ENCODE data around the gene BIN1.
A peak's percentile ranks its signal among the peaks of the same experiment; 100 is the strongest.

Gene BIN1

GRCh38 chr2:127106991-127107621 lies at the start of gene BIN1:
Gene BIN1 (minus strand): TSS chr2:127107154. CDS start chr2:127106943, 211 bp downstream.
- peak; percentile 96 for DNase-seq (ENCODE audit: low spot score)

- DNase-seq (ENCODE audit: low spot score), result peak; percentile 64
Observed at GRCh38 chr2:127155947-127156346, 49.0 kb upstream of the BIN1 start.

GRCh38 chr2:127155028-127155581 lies 48.2 kb upstream of the BIN1 start:
- no peak for DNase-seq (ENCODE audit: low spot score)

- no peak for DNase-seq (ENCODE audit: low spot score)
Observed at GRCh38 chr2:127154396-127154795, 47.4 kb upstream of the BIN1 start.

- DNase-seq (ENCODE audit: low spot score), result peak; percentile 88
Observed at GRCh38 chr2:127153691-127154158, 46.8 kb upstream of the BIN1 start.

- DNase-seq (ENCODE audit: low spot score), result no peak
Observed at GRCh38 chr2:127150996-127151395, 44.0 kb upstream of the BIN1 start.

GRCh38 chr2:127149384-127149783 lies 42.4 kb upstream of the BIN1 start:
- DNase-seq (ENCODE audit: low spot score), result peak; percentile 69

- peak; percentile 37 for DNase-seq (ENCODE audit: low spot score)
Observed at GRCh38 chr2:127146820-127147502, 40.0 kb upstream of the BIN1 start.

- DNase-seq (ENCODE audit: low spot score), result no peak
Observed at GRCh38 chr2:127146071-127146725, 39.2 kb upstream of the BIN1 start.

- no peak for DNase-seq (ENCODE audit: low spot score)
Observed at GRCh38 chr2:127145280-127145895, 38.4 kb upstream of the BIN1 start.

- DNase-seq (ENCODE audit: low spot score), result peak; percentile 58
Observed at GRCh38 chr2:127143841-127144782, 37.2 kb upstream of the BIN1 start.

GRCh38 chr2:127142663-127143630 lies 36.0 kb upstream of the BIN1 start:
- DNase-seq (ENCODE audit: low spot score), result no peak

GRCh38 chr2:127140538-127140937 lies 33.6 kb upstream of the BIN1 start:
- no peak for DNase-seq (ENCODE audit: low spot score)

GRCh38 chr2:127139766-127140165 lies 32.8 kb upstream of the BIN1 start:
- DNase-seq (ENCODE audit: low spot score), result no peak

- no peak for DNase-seq (ENCODE audit: low spot score)
Observed at GRCh38 chr2:127138281-127138680, 31.3 kb upstream of the BIN1 start.

GRCh38 chr2:127137741-127138140 lies 30.8 kb upstream of the BIN1 start:
- DNase-seq (ENCODE audit: low spot score), result no peak

GRCh38 chr2:127137225-127137624 lies 30.3 kb upstream of the BIN1 start:
- DNase-seq (ENCODE audit: low spot score), result no peak

- no peak for DNase-seq (ENCODE audit: low spot score)
Observed at GRCh38 chr2:127134833-127135830, 28.2 kb upstream of the BIN1 start.

- DNase-seq (ENCODE audit: low spot score), result no peak
Observed at GRCh38 chr2:127134235-127134634, 27.3 kb upstream of the BIN1 start.
